ENCODE data around the gene ROMO1. TPM values are rescaled to one million over a fixed set of nuclear protein-coding genes. Genes with fewer than 3 reads are reported as not detected.

The ROMO1 gene
- total RNA-seq, 4 donors from 2014 or later, result 69.3 to 492 (median 171) TPM

- DNase-seq, result no peak
- Histone ChIP-seq H3K27ac (no peak overlapping the region), H3K27me3 (no peaks in the 10 kb centered on the region), H3K4me3 (no peak overlapping the region), H3K36me3 (no peaks in the 10 kb centered on the region), H3K9me3 (no peaks in the 10 kb centered on the region), H3K4me1 (peaks cover 0 to 14% of the 10 kb centered on the region in 2 donors)
- intact Hi-C loops (cut with DNase I; ENCODE audit: low total_unique reads), result no loop called here
- no peak for TF ChIP-seq POLR2A (IDR thresholded peaks at IDR 0.05)
- no peak for TF ChIP-seq CTCF (IDR thresholded peaks at IDR 0.05)
Measured at GRCh38 chr20:35695245-35695749, 3.9 kb upstream of the ROMO1 start.

GRCh38 chr20:35695978-35696377 lies 3.2 kb upstream of the ROMO1 start:
- no peak for TF ChIP-seq POLR2A (IDR thresholded peaks at IDR 0.05)
- no peak for TF ChIP-seq CTCF (IDR thresholded peaks at IDR 0.05)
- intact Hi-C loops (cut with DNase I; ENCODE audit: low total_unique reads), result no loop called here
- no peak overlapping the region for H3K4me3 ChIP-seq
- H3K27ac ChIP-seq, result no peak overlapping the region
- H3K27me3 ChIP-seq, result no peaks in the 10 kb centered on the region
- H3K4me1 ChIP-seq, result peaks cover 0 to 14% of the 10 kb centered on the region in 2 donors
- no peak for DNase-seq
- H3K9me3 ChIP-seq, result no peaks in the 10 kb centered on the region
- no peaks in the 10 kb centered on the region for H3K36me3 ChIP-seq

GRCh38 chr20:35697696-35698297 lies 1.4 kb upstream of the ROMO1 start:
- Histone ChIP-seq H3K27me3 (no peaks in the 10 kb centered on the region), H3K4me1 (peaks cover 0 to 14% of the 10 kb centered on the region in 2 donors), H3K9me3 (no peaks in the 10 kb centered on the region), H3K27ac (peak overlapping the region in 1 of 2 donors; percentile 82), H3K4me3 (peak overlapping the region in 1 of 2 donors; percentile 94), H3K36me3 (no peaks in the 10 kb centered on the region)
- TF ChIP-seq POLR2A (IDR thresholded peaks at IDR 0.05), result no peak
- TF ChIP-seq CTCF (IDR thresholded peaks at IDR 0.05), result no peak
- no peak for DNase-seq
- intact Hi-C loops (cut with DNase I; ENCODE audit: low total_unique reads), result no loop called here

GRCh38 chr20:35698298-35699126 lies 693 bp upstream of the ROMO1 start:
- no peak for DNase-seq
- no peaks in the 10 kb centered on the region for H3K36me3 ChIP-seq
- no peaks in the 10 kb centered on the region for H3K27me3 ChIP-seq
- no peaks in the 10 kb centered on the region for H3K9me3 ChIP-seq
- H3K4me1 ChIP-seq, result peaks cover 0 to 14% of the 10 kb centered on the region in 2 donors
- no peak for TF ChIP-seq POLR2A (IDR thresholded peaks at IDR 0.05)
- TF ChIP-seq CTCF (IDR thresholded peaks at IDR 0.05), result no peak
- intact Hi-C loops (cut with DNase I; ENCODE audit: low total_unique reads), result no loop called here
- H3K4me3 ChIP-seq, result peak overlapping the region; percentile 78 to 94
- H3K27ac ChIP-seq, result peak overlapping the region; percentile 82 to 91
